Stomach (tissue), 4 donors: ENCODE measurements around the gene ATP6AP2.

Experiments used
- EP300 ChIP-seq: sonication (generic); formaldehyde crosslinking; IDR thresholded peaks from one replicate; pipeline ENCODE4 v1.6.1; 2017; ENCODE audit warnings: antibody characterized with exemption
- POLR2A ChIP-seq, 4 donors: fragments of 450-650 bp; IDR thresholded peaks; one replicate each; pipeline ENCODE4 v1.6.1; 2016; ENCODE audit warnings: antibody characterized with exemption in 4 of 4, control low read depth in 2 of 4, mild to moderate bottlenecking in 1 of 4, moderate library complexity in 1 of 4
- POLR2AphosphoS5 ChIP-seq, 3 donors: sonication (generic); formaldehyde crosslinking; IDR thresholded peaks; one replicate each; pipeline ENCODE4 v1.6.1; 2016; ENCODE audit warnings: antibody characterized with exemption in 3 of 3
- TF ChIP-seq, protein P1 (sequence below), 7 experiments: fragments of 450-650 bp in 4 of 7; fragments of 200-600 bp in 3 of 7; sonication (generic) in 3 of 7; IDR thresholded peaks; one replicate each; pipeline ENCODE4 v1.5.1; 2016 to 2019; ENCODE audit warnings: antibody characterized with exemption in 7 of 7, control low read depth in 2 of 7, mild to moderate bottlenecking in 1 of 7

DNA sequence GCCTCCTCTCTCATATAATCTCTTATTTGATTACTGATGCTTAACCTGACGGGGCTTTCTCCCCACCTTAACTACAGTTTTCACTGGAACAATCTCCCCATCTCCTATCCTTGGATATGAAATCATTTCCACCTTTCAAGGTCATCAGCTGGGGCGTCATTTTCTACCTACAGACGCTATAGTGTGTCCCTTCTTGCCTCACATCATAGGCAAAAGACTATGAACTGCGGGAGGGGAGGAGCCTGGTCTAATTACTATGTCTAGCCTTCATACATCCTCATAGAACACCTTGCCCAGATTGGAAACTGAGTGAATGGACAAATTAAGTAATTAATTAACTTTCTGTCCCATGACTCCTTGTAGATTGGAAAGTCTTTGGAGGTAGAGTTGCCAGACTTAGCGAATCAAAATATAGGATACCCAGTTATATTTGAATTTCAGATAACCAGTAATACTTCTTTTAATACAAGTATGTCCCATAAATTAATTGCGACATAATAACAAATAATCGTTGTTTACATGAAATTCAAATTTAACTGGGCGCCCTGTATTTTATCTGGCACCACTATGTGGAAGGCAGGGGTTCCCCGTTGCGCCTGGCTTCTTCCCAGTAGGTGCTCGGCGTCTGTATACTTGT is 752 bp upstream of the ATP6AP2 start:
- TF ChIP-seq, protein P1, sequence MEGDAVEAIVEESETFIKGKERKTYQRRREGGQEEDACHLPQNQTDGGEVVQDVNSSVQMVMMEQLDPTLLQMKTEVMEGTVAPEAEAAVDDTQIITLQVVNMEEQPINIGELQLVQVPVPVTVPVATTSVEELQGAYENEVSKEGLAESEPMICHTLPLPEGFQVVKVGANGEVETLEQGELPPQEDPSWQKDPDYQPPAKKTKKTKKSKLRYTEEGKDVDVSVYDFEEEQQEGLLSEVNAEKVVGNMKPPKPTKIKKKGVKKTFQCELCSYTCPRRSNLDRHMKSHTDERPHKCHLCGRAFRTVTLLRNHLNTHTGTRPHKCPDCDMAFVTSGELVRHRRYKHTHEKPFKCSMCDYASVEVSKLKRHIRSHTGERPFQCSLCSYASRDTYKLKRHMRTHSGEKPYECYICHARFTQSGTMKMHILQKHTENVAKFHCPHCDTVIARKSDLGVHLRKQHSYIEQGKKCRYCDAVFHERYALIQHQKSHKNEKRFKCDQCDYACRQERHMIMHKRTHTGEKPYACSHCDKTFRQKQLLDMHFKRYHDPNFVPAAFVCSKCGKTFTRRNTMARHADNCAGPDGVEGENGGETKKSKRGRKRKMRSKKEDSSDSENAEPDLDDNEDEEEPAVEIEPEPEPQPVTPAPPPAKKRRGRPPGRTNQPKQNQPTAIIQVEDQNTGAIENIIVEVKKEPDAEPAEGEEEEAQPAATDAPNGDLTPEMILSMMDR (IDR thresholded peaks at IDR 0.05), result no peak
- no peak for TF ChIP-seq POLR2A (IDR thresholded peaks at IDR 0.05)
- TF ChIP-seq POLR2AphosphoS5 (IDR thresholded peaks at IDR 0.05), result no peak
- no peak for TF ChIP-seq EP300
